HG03103 (cell line): ENCODE data around the gene LTBP1.
"Not testable (repeated sequence)": the region's sequence is repeated elsewhere in the genome, so short reads cannot be mapped to it uniquely, and the experiment has no call there.

Experiments
- ATAC-seq: cut with Tn5 transposase; IDR thresholded peaks from one replicate; pipeline ENCODE4 v1.9.1; 2021; ENCODE audit warnings: low read depth; ENCODE audit not compliant: unreplicated experiment

The LTBP1 gene

GRCh38 chr2:33133454-33133952, 186.8 kb downstream of the LTBP1 start:
- no peak for ATAC-seq

GRCh38 chr2:33134086-33134771, 187.5 kb downstream of the LTBP1 start:
- ATAC-seq, result no peak

- ATAC-seq, result no peak
Observed at GRCh38 chr2:33134791-33135560, 188.2 kb downstream of the LTBP1 start.

- ATAC-seq, result no peak
Observed at GRCh38 chr2:33135645-33136044, 188.9 kb downstream of the LTBP1 start.

- ATAC-seq, result no peak
Observed at GRCh38 chr2:33136056-33136455, 189.3 kb downstream of the LTBP1 start.

- no peak for ATAC-seq
Observed at GRCh38 chr2:33136566-33136965, 189.8 kb downstream of the LTBP1 start.

- no peak for ATAC-seq
Observed at GRCh38 chr2:33137331-33137730, 190.6 kb downstream of the LTBP1 start.

- no peak for ATAC-seq
Observed at GRCh38 chr2:33139949-33140348, 193.2 kb downstream of the LTBP1 start.

GRCh38 chr2:33141476-33141875, 194.7 kb downstream of the LTBP1 start:
- no peak for ATAC-seq

GRCh38 chr2:33142810-33143209, 196.1 kb downstream of the LTBP1 start:
- ATAC-seq, result no peak

- ATAC-seq, result no peak
Observed at GRCh38 chr2:33144243-33144642, 197.5 kb downstream of the LTBP1 start.

- ATAC-seq, result no peak
Observed at GRCh38 chr2:33145459-33145858, 198.7 kb downstream of the LTBP1 start.

GRCh38 chr2:33146102-33146501, 199.3 kb downstream of the LTBP1 start:
- ATAC-seq, result no peak

GRCh38 chr2:33153008-33153407, 206.3 kb downstream of the LTBP1 start:
- no peak for ATAC-seq

- no peak for ATAC-seq
Observed at GRCh38 chr2:33158482-33159003, 211.8 kb downstream of the LTBP1 start.

GRCh38 chr2:33160191-33160590, 213.4 kb downstream of the LTBP1 start:
- no peak for ATAC-seq

GRCh38 chr2:33166287-33166881, 219.6 kb downstream of the LTBP1 start:
- no peak for ATAC-seq

- no peak for ATAC-seq
Observed at GRCh38 chr2:33167622-33168245, 221.0 kb downstream of the LTBP1 start.

- no peak for ATAC-seq
Observed at GRCh38 chr2:33168425-33168824, 221.7 kb downstream of the LTBP1 start.

- ATAC-seq, result no peak
Observed at GRCh38 chr2:33168922-33169321, 222.2 kb downstream of the LTBP1 start.

- ATAC-seq, result not testable (repeated sequence)
Observed at GRCh38 chr2:33170251-33170650, 223.5 kb downstream of the LTBP1 start.
